Sigmoid colon (tissue), 4 donors: Measurements from ENCODE around the gene SOX30.

Experiments
- CTCF ChIP-seq, 4 experiments: fragments of 450-650 bp in 3 of 4; fragments of 200-600 bp in 1 of 4; IDR thresholded peaks; one replicate each; pipeline ENCODE4 v1.5.1; 2016 to 2019; ENCODE audit warnings: antibody characterized with exemption in 4 of 4, mild to moderate bottlenecking in 3 of 4, moderate library complexity in 2 of 4
- EP300 ChIP-seq, 4 donors: sonication (generic); formaldehyde crosslinking; IDR thresholded peaks; one replicate each; pipeline ENCODE4 v1.6.1; 2017; ENCODE audit warnings: antibody characterized with exemption in 4 of 4
- POLR2A ChIP-seq, 2 donors: fragments of 450-650 bp; IDR thresholded peaks; one replicate each; pipeline ENCODE4 v1.6.1; 2016; ENCODE audit warnings: antibody characterized with exemption in 2 of 2, mild to moderate bottlenecking in 2 of 2, moderate library complexity in 2 of 2
- POLR2AphosphoS5 ChIP-seq, 4 donors: sonication (generic); formaldehyde crosslinking; IDR thresholded peaks; one replicate each; pipeline ENCODE4 v1.6.1; 2017; ENCODE audit warnings: antibody characterized with exemption in 4 of 4

GRCh38 chr5:157624144-157624543 lies 28.1 kb downstream of the SOX30 start:
- no peak for TF ChIP-seq POLR2AphosphoS5 (IDR thresholded peaks at IDR 0.05)
- TF ChIP-seq CTCF (IDR thresholded peaks at IDR 0.05): no peak
- no peak for TF ChIP-seq POLR2A (IDR thresholded peaks at IDR 0.05)
- TF ChIP-seq EP300 (IDR thresholded peaks at IDR 0.05): no peak
